HEK293 (cell line): Measurements from ENCODE around the gene PMEL.
"Not testable (repeated sequence)": the region's sequence is repeated elsewhere in the genome, so short reads cannot be mapped to it uniquely, and the experiment has no call there.

ENCODE experiments used
- SP2 ChIP-seq: fragments of 450-650 bp; formaldehyde crosslinking; IDR thresholded peaks from 2 replicates; pipeline ENCODE4 v1.5.1; 2016; ENCODE audit warnings: missing biosample characterization, missing genetic modification characterization
- TCF7L2 ChIP-seq: IDR thresholded peaks from 2 replicates; pipeline ENCODE4 v1.6.1; 2011; ENCODE audit warnings: low read depth, mild to moderate bottlenecking, inconsistent platforms, low read length, moderate library complexity, borderline replicate concordance
- ZNF174 ChIP-seq: fragments of 450-650 bp; formaldehyde crosslinking; IDR thresholded peaks from 2 replicates; pipeline ENCODE4 v1.5.0; 2017; ENCODE audit warnings: missing biosample characterization, mild to moderate bottlenecking, missing genetic modification characterization
- ZNF23 ChIP-seq: fragments of 450-650 bp; formaldehyde crosslinking; IDR thresholded peaks from 2 replicates; pipeline ENCODE4 v1.5.1; 2016; ENCODE audit warnings: missing biosample characterization, missing genetic modification characterization, borderline replicate concordance
- ZNF24 ChIP-seq: fragments of 450-650 bp; formaldehyde crosslinking; IDR thresholded peaks from 2 replicates; pipeline ENCODE4 v1.5.1; 2016; ENCODE audit warnings: missing biosample characterization, missing genetic modification characterization
- TF ChIP-seq, protein P1 (sequence below): fragments of 450-650 bp; formaldehyde crosslinking; IDR thresholded peaks from 2 replicates; pipeline ENCODE4 v1.5.1; 2016; ENCODE audit warnings: missing biosample characterization, missing genetic modification characterization
- TF ChIP-seq, protein P2 (sequence below): fragments of 450-650 bp; formaldehyde crosslinking; IDR thresholded peaks from 2 replicates; pipeline ENCODE4 v1.5.1; 2016; ENCODE audit warnings: missing biosample characterization, missing genetic modification characterization
- TF ChIP-seq, protein P3 (sequence below): fragments of 450-650 bp; formaldehyde crosslinking; IDR thresholded peaks from 2 replicates; pipeline ENCODE4 v1.5.1; 2017; ENCODE audit warnings: missing biosample characterization, mild to moderate bottlenecking, missing genetic modification characterization, moderate library complexity
- TF ChIP-seq, protein P4 (sequence below): IDR thresholded peaks from 2 replicates; pipeline ENCODE4 v1.6.1; 2011; ENCODE audit warnings: mild to moderate bottlenecking, low read depth, low read length, borderline replicate concordance
- TF ChIP-seq, protein P5 (sequence below): fragments of 450-650 bp; formaldehyde crosslinking; IDR thresholded peaks from 2 replicates; pipeline ENCODE4 v1.5.1; 2016; ENCODE audit warnings: missing biosample characterization, missing genetic modification characterization

DNA sequence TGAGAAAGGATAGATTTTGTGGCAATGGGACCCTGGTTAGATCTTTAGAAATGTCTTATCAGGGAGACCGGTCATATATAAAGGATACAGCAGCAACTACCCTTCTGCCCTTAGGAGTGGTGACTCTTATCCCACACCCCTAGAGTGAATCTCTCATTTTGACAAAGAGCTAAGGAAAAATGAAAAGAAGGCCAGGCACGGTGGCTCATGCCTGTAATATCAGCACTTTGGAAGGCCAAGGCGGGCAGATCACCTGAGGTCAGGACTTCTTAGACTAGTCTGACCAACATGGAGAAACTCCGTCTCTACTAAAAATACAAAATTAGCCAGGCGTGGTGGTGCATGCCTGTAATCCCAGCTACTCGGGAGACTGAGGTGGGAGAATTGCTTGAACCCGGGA lies 20.1 kb upstream of the PMEL start:
- TF ChIP-seq, protein P1, sequence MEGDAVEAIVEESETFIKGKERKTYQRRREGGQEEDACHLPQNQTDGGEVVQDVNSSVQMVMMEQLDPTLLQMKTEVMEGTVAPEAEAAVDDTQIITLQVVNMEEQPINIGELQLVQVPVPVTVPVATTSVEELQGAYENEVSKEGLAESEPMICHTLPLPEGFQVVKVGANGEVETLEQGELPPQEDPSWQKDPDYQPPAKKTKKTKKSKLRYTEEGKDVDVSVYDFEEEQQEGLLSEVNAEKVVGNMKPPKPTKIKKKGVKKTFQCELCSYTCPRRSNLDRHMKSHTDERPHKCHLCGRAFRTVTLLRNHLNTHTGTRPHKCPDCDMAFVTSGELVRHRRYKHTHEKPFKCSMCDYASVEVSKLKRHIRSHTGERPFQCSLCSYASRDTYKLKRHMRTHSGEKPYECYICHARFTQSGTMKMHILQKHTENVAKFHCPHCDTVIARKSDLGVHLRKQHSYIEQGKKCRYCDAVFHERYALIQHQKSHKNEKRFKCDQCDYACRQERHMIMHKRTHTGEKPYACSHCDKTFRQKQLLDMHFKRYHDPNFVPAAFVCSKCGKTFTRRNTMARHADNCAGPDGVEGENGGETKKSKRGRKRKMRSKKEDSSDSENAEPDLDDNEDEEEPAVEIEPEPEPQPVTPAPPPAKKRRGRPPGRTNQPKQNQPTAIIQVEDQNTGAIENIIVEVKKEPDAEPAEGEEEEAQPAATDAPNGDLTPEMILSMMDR (tag by site-specific recombination) = not testable (repeated sequence)
- TF ChIP-seq, protein P2, sequence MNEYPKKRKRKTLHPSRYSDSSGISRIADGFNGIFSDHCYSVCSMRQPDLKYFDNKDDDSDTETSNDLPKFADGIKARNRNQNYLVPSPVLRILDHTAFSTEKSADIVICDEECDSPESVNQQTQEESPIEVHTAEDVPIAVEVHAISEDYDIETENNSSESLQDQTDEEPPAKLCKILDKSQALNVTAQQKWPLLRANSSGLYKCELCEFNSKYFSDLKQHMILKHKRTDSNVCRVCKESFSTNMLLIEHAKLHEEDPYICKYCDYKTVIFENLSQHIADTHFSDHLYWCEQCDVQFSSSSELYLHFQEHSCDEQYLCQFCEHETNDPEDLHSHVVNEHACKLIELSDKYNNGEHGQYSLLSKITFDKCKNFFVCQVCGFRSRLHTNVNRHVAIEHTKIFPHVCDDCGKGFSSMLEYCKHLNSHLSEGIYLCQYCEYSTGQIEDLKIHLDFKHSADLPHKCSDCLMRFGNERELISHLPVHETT = not testable (repeated sequence)
- not testable (repeated sequence) for TF ChIP-seq TCF7L2; ZNF174; SP2 (tag by site-specific recombination); ZNF24 (tag by site-specific recombination); ZNF23 (tag by site-specific recombination)
- TF ChIP-seq, protein P3, sequence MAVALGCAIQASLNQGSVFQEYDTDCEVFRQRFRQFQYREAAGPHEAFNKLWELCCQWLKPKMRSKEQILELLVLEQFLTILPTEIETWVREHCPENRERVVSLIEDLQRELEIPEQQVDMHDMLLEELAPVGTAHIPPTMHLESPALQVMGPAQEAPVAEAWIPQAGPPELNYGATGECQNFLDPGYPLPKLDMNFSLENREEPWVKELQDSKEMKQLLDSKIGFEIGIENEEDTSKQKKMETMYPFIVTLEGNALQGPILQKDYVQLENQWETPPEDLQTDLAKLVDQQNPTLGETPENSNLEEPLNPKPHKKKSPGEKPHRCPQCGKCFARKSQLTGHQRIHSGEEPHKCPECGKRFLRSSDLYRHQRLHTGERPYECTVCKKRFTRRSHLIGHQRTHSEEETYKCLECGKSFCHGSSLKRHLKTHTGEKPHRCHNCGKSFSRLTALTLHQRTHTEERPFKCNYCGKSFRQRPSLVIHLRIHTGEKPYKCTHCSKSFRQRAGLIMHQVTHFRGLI (tag by site-specific recombination) = not testable (repeated sequence)
- TF ChIP-seq, protein P4, sequence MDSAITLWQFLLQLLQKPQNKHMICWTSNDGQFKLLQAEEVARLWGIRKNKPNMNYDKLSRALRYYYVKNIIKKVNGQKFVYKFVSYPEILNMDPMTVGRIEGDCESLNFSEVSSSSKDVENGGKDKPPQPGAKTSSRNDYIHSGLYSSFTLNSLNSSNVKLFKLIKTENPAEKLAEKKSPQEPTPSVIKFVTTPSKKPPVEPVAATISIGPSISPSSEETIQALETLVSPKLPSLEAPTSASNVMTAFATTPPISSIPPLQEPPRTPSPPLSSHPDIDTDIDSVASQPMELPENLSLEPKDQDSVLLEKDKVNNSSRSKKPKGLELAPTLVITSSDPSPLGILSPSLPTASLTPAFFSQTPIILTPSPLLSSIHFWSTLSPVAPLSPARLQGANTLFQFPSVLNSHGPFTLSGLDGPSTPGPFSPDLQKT = not testable (repeated sequence)
- TF ChIP-seq, protein P5, sequence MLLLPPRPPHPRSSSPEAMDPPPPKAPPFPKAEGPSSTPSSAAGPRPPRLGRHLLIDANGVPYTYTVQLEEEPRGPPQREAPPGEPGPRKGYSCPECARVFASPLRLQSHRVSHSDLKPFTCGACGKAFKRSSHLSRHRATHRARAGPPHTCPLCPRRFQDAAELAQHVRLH = not testable (repeated sequence)
